CD4-positive, alpha-beta T cell treated with Interleukin-17A for 1 hour (primary cell): ENCODE results near the gene PAK3.

ENCODE experiments used
- DNase-seq: peaks from one replicate; pipeline ENCODE4 v3.0.0-alpha.2; 2020

PAK3 gene

DNA sequence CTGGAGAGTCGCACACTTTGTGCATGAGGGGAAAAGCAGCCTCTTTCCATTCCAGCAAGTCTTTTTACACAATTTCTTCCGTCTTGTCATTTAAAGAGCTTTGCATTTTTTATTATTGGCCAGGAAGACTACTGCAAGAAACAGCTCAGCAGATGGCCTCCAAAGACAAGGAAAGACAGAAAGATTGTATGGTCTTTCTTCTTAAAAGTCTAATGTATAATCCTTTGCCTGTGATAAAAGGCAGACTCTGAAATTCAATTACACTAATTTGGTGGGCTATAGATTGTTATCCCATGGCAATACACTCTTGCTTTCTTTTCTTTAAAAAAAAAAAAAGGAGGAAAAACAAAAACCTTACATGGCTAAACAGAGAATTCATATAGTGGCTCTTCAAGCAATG, 168.4 kb downstream of the PAK3 start:
- no peak for DNase-seq

DNA sequence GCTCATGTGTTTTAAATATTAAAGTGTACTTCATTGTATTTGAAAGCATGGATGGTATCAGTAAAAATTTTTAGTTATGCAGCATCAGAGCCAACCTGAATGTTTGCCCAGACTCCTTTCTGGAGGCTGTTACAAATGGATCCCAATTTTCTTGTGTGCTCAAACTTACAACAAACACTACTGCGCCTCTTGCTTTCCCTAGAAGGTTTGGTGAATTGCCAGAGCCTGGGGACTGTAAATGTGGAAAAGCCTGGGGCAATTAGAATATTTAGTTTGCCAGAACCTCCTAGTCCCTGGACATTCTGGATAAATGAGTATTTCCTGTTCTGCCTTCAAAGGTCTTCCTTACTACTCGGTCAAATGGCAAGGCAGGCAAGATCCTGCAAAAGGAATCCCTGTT, 169.5 kb downstream of the PAK3 start:
- no peak for DNase-seq

DNA sequence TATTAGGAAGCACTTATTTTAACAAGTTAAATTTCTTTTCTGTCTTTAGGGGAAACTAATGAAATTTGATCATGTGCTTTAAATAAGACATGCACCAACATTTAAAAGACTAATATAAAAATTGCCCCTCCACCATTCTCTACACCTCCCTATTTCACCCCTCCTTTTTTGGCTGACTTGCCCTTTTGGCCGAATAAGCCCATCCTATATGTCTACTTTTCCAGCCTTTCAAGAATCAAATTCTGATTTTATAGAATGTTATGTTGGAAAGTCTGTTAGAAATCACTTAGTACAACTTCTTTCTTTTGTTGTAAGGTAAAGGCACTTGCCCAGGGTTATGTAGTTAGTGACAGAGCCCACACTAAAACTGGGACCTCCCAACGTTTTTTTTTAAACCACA, 172.5 kb downstream of the PAK3 start:
- no peak for DNase-seq

DNA sequence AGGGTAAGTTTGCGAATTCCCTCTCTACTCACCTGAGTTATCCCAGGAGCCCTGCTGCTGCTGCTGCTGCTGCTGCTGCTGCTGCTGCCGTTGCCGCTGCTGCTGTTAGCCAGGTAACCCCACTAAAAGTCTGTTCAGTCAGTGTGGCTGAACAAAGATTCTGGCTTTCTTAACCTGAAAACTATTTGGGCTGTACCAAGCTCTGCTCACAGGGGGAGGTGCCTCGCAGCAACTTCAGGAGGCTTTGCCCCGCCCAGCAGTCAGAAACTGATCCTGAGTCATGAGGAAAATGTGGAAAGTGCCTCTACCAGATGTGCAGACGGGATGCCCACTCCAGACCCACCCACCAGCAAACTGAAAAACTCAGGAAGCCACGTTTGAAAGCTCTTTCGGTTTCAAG, 174.3 kb downstream of the PAK3 start, which contains the start of gene CAPN6:
Gene CAPN6 (minus strand): TSS at position 145 of the 400 bp plus-strand sequence. CDS start 6,547 bp downstream, outside the sequence.
- no peak for DNase-seq
